Measurements from ENCODE around the gene TMEM9. TPM values are rescaled to one million over a fixed set of nuclear protein-coding genes. Genes with fewer than 3 reads are reported as not detected.

The TMEM9 gene
- total and polyA plus RNA-seq, 2 experiments from 2014 or later: 99.4 to 104 TPM

- no peaks in the 10 kb centered on the region for H4K20me1 ChIP-seq (ENCODE audit: insufficient read depth, poor library complexity, severe bottlenecking)
- H3K79me2 ChIP-seq: no peaks in the 10 kb centered on the region
- H3K4me1 ChIP-seq (ENCODE audit: insufficient read depth): peaks cover 20% of the 10 kb centered on the region
- H3K4me2 ChIP-seq: no peak overlapping the region
- 94% methylated on average over 6 of the region's 6 CpGs for WGBS (ENCODE audit: low lambda C conversion rate, missing lambda C conversion rate)
- H3K27me3 ChIP-seq: peaks cover 5% of the 10 kb centered on the region
- no peak overlapping the region for H2AFZ ChIP-seq
- no peaks in the 10 kb centered on the region for H3K9me3 ChIP-seq (ENCODE audit: low read depth)
- H3K36me3 ChIP-seq (replicated peaks; ENCODE audit: insufficient read depth, low read depth): no peaks in the 10 kb centered on the region
- TF ChIP-seq EZH2phosphoT487 (IDR thresholded peaks at IDR 0.05; ENCODE audit: low read depth, severe bottlenecking, unreplicated experiment) (no peak), CTCF (IDR thresholded peaks at IDR 0.05; ENCODE audit: poor library complexity) (no peak), EZH2 (IDR thresholded peaks at IDR 0.05; ENCODE audit: borderline replicate concordance) (no peak)
- H3K9me2 ChIP-seq (replicated peaks; ENCODE audit: insufficient read depth): no peaks in the 10 kb centered on the region
- no peak overlapping the region for H3K4me3 ChIP-seq
- no peak overlapping the region for H3K27ac ChIP-seq
- DNase-seq (ENCODE audit: low spot score): no peak
These were observed 26.6 kb upstream of the TMEM9 start for GRCh38 chr1:201180901-201181300.

- Histone ChIP-seq H3K4me1 (ENCODE audit: insufficient read depth) (peaks cover 14% of the 10 kb centered on the region), H3K9me2 (replicated peaks; ENCODE audit: insufficient read depth) (no peaks in the 10 kb centered on the region), H3K27me3 (peaks cover 5% of the 10 kb centered on the region), H3K36me3 (replicated peaks; ENCODE audit: insufficient read depth, low read depth) (no peaks in the 10 kb centered on the region), H2AFZ (no peak overlapping the region), H3K9me3 (ENCODE audit: low read depth) (no peaks in the 10 kb centered on the region), H3K4me2 (no peak overlapping the region), H3K79me2 (no peaks in the 10 kb centered on the region), H3K4me3 (no peak overlapping the region), H4K20me1 (ENCODE audit: insufficient read depth, poor library complexity, severe bottlenecking) (no peaks in the 10 kb centered on the region), H3K27ac (no peak overlapping the region)
- no peak for DNase-seq (ENCODE audit: low spot score)
- 45% methylated on average over 1 of the region's 1 CpG for WGBS (ENCODE audit: low lambda C conversion rate, missing lambda C conversion rate)
- TF ChIP-seq EZH2phosphoT487 (IDR thresholded peaks at IDR 0.05; ENCODE audit: low read depth, severe bottlenecking, unreplicated experiment) (no peak), CTCF (IDR thresholded peaks at IDR 0.05; ENCODE audit: poor library complexity) (no peak), EZH2 (IDR thresholded peaks at IDR 0.05; ENCODE audit: borderline replicate concordance) (no peak)
These were observed 25.9 kb upstream of the TMEM9 start for GRCh38 chr1:201180141-201180540.

GRCh38 chr1:201178718-201179117, 24.4 kb upstream of the TMEM9 start:
- H3K79me2 ChIP-seq: no peaks in the 10 kb centered on the region
- H3K4me2 ChIP-seq: no peak overlapping the region
- no peak overlapping the region for H2AFZ ChIP-seq
- no peak overlapping the region for H3K4me3 ChIP-seq
- H3K4me1 ChIP-seq (ENCODE audit: insufficient read depth): no peaks in the 10 kb centered on the region
- peaks cover 5% of the 10 kb centered on the region for H3K27me3 ChIP-seq
- no peak for DNase-seq (ENCODE audit: low spot score)
- no peaks in the 10 kb centered on the region for H3K9me2 ChIP-seq (replicated peaks; ENCODE audit: insufficient read depth)
- no peaks in the 10 kb centered on the region for H3K9me3 ChIP-seq (ENCODE audit: low read depth)
- TF ChIP-seq EZH2phosphoT487 (IDR thresholded peaks at IDR 0.05; ENCODE audit: low read depth, severe bottlenecking, unreplicated experiment) (no peak), EZH2 (IDR thresholded peaks at IDR 0.05; ENCODE audit: borderline replicate concordance) (no peak), CTCF (IDR thresholded peaks at IDR 0.05; ENCODE audit: poor library complexity) (no peak)
- H4K20me1 ChIP-seq (ENCODE audit: insufficient read depth, poor library complexity, severe bottlenecking): no peaks in the 10 kb centered on the region
- 73% methylated on average over 3 of the region's 3 CpGs for WGBS (ENCODE audit: low lambda C conversion rate, missing lambda C conversion rate)
- H3K27ac ChIP-seq: no peak overlapping the region
- no peaks in the 10 kb centered on the region for H3K36me3 ChIP-seq (replicated peaks; ENCODE audit: insufficient read depth, low read depth)

- Histone ChIP-seq H4K20me1 (ENCODE audit: insufficient read depth, poor library complexity, severe bottlenecking) (no peaks in the 10 kb centered on the region), H3K27me3 (peaks cover 5% of the 10 kb centered on the region), H3K79me2 (no peaks in the 10 kb centered on the region), H3K9me2 (replicated peaks; ENCODE audit: insufficient read depth) (no peaks in the 10 kb centered on the region), H2AFZ (no peak overlapping the region), H3K27ac (no peak overlapping the region), H3K4me3 (no peak overlapping the region), H3K4me2 (no peak overlapping the region), H3K36me3 (replicated peaks; ENCODE audit: insufficient read depth, low read depth) (no peaks in the 10 kb centered on the region), H3K4me1 (ENCODE audit: insufficient read depth) (peaks cover 10% of the 10 kb centered on the region), H3K9me3 (ENCODE audit: low read depth) (no peaks in the 10 kb centered on the region)
- peak; percentile 53 for DNase-seq (ENCODE audit: low spot score)
- no peak for TF ChIP-seq CTCF (IDR thresholded peaks at IDR 0.05; ENCODE audit: poor library complexity)
- no peak for TF ChIP-seq EZH2phosphoT487 (IDR thresholded peaks at IDR 0.05; ENCODE audit: low read depth, severe bottlenecking, unreplicated experiment)
- no peak for TF ChIP-seq EZH2 (IDR thresholded peaks at IDR 0.05; ENCODE audit: borderline replicate concordance)
- WGBS (ENCODE audit: low lambda C conversion rate, missing lambda C conversion rate): 53% methylated on average over 2 of the region's 2 CpGs
These were observed 22.7 kb upstream of the TMEM9 start for GRCh38 chr1:201176940-201177339.
